Activated naive CD4-positive, alpha-beta T cell treated with anti-CD3 and anti-CD28 coated beads, Interleukin-2, amount 50 U/mL, for 72 hours (primary cell): ENCODE measurements around the gene SLC10A6. TPM values are rescaled to one million over a fixed set of nuclear protein-coding genes. Genes with fewer than 3 reads are reported as not detected.
A peak's percentile ranks its signal among the peaks of the same experiment; 100 is the strongest.

Experiments used
- ATAC-seq, 2 donors: fragments of 150-1000 bp; cut with Tn5 transposase; 2 replicates each; pipeline ENCODE4 v1.10.0; 2021; ENCODE audit warnings: mild to moderate bottlenecking in 2 of 2, moderate library complexity in 2 of 2
- DNase-seq, 2 donors: peaks; one replicate each; pipeline ENCODE4 v3.0.0; 2021 to 2022; ENCODE audit warnings: low spot score in 2 of 2
- H3K27ac Mint-ChIP-seq, 2 donors: one replicate each; pipeline ENCODE4 v1.8.0; 2022; ENCODE audit warnings: mild to moderate bottlenecking in 2 of 2, mixed read lengths in 2 of 2
- H3K36me3 Mint-ChIP-seq, 2 donors: one replicate each; pipeline ENCODE4 v1.8.0; 2022; ENCODE audit warnings: mixed read lengths in 2 of 2
- H3K9me3 Mint-ChIP-seq, 2 donors: one replicate each; pipeline ENCODE4 v1.8.0; 2022; ENCODE audit warnings: mixed read lengths in 2 of 2
- total RNA-seq, 2 donors: library from RNA; stranded (reverse); gene quantifications; one replicate each; pipeline ENCODE4 v1.2.3, GENCODE V29; 2022

SLC10A6 gene
- total RNA-seq, 2 donors from 2014 or later: not detected

- ATAC-seq: no peak
- Mint-ChIP-seq H3K36me3 (no peaks in the 10 kb centered on the region), H3K9me3 (no peaks in the 10 kb centered on the region), H3K27ac (no peak overlapping the region)
- DNase-seq: no peak
Measured at GRCh38 chr4:86857341-86858052, 8.3 kb upstream of the SLC10A6 start.

- ATAC-seq (no peak), DNase-seq (no peak)
- H3K9me3 Mint-ChIP-seq: no peaks in the 10 kb centered on the region
- H3K36me3 Mint-ChIP-seq: no peaks in the 10 kb centered on the region
- H3K27ac Mint-ChIP-seq: no peak overlapping the region
Measured at GRCh38 chr4:86856896-86857295, 7.7 kb upstream of the SLC10A6 start.

DNA sequence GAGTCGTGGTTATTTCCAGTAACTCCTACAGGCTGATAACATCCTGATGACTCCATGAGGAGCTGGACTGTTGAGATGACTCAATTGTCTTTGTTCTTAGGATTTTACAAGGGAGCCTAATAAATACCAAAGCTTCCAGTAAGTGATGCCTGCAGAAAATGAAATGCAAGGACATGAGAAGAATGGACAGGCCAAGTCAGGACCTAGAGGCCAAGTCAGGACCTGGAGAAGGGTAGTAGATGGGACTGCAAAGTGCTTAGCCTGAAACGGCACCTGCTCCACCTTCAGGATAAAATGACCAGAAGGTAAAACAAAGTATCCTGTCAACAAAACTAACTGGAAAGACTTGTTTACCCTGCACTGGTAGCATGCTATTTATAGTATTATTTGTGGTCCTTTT is 6.4 kb upstream of the SLC10A6 start:
- H3K27ac Mint-ChIP-seq: no peak overlapping the region
- no peaks in the 10 kb centered on the region for H3K36me3 Mint-ChIP-seq
- no peak for ATAC-seq
- no peak for DNase-seq
- no peaks in the 10 kb centered on the region for H3K9me3 Mint-ChIP-seq

- H3K9me3 Mint-ChIP-seq: no peaks in the 10 kb centered on the region
- no peak overlapping the region for H3K27ac Mint-ChIP-seq
- DNase-seq: no peak
Measured at GRCh38 chr4:86853209-86853608, 4.0 kb upstream of the SLC10A6 start.

DNA sequence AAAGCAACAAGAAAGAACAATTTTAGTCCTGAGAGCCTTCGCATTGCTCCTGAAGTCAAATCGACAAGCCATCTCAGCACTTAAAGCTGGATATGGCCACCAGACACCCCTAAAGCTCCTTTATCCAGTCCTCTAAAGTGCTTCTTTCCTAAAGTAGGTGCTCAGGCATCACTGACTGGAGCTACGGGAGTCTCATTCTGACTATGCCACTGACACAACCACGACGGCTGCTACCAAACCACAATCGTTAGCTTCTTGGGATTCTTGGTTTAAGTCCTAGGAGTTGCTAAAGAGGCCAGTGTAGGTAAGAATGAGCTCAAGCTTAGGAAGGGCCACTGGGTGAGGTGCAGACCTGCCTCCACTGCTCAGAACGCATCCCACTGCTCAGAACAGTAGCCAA is 1.0 kb downstream of the SLC10A6 start:
- ATAC-seq: no peak
- H3K27ac Mint-ChIP-seq: no peak overlapping the region
- no peaks in the 10 kb centered on the region for H3K36me3 Mint-ChIP-seq
- DNase-seq: no peak
- no peaks in the 10 kb centered on the region for H3K9me3 Mint-ChIP-seq

More at GRCh38 chr4:86853209-86853608, 4.0 kb upstream of the SLC10A6 start:
- no peak for ATAC-seq
- no peaks in the 10 kb centered on the region for H3K36me3 Mint-ChIP-seq

- no peak for ATAC-seq
Measured at GRCh38 chr4:86847571-86847970, 1.6 kb downstream of the SLC10A6 start.

GRCh38 chr4:86846921-86847320 is 2.3 kb downstream of the SLC10A6 start:
- H3K36me3 Mint-ChIP-seq: no peaks in the 10 kb centered on the region

More at GRCh38 chr4:86847571-86847970, 1.6 kb downstream of the SLC10A6 start:
- Mint-ChIP-seq H3K9me3 (no peaks in the 10 kb centered on the region), H3K36me3 (no peaks in the 10 kb centered on the region), H3K27ac (no peak overlapping the region)
- no peak for DNase-seq

GRCh38 chr4:86845593-86845992 is 3.6 kb downstream of the SLC10A6 start:
- ATAC-seq: no peak
- Mint-ChIP-seq H3K9me3 (no peaks in the 10 kb centered on the region), H3K36me3 (no peaks in the 10 kb centered on the region), H3K27ac (no peak overlapping the region)
- no peak for DNase-seq

More at GRCh38 chr4:86846921-86847320, 2.3 kb downstream of the SLC10A6 start:
- DNase-seq (no peak), ATAC-seq (no peak)
- Mint-ChIP-seq H3K27ac (no peak overlapping the region), H3K9me3 (no peaks in the 10 kb centered on the region)

DNA sequence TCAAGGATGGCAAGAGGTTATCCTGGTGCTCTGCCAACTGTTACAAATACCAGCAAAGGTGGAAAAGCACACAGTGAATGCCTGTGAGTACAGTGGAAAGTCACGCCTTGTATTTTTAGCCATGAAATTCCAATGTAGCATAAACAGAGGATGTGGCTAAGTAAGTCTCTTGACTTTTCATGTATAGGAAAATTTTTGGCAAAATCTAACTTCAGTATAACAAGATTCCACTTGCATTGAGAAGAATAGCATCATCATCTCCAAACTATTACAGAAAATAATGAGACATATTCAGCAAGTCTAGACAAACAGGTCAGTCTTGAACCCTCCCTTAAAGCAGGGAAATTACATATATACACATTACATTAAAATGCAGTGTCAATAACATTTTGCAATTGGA is 7.9 kb downstream of the SLC10A6 start:
- DNase-seq (no peak), ATAC-seq (no peak)
- Mint-ChIP-seq H3K27ac (no peak overlapping the region), H3K9me3 (no peaks in the 10 kb centered on the region), H3K36me3 (no peaks in the 10 kb centered on the region)

DNA sequence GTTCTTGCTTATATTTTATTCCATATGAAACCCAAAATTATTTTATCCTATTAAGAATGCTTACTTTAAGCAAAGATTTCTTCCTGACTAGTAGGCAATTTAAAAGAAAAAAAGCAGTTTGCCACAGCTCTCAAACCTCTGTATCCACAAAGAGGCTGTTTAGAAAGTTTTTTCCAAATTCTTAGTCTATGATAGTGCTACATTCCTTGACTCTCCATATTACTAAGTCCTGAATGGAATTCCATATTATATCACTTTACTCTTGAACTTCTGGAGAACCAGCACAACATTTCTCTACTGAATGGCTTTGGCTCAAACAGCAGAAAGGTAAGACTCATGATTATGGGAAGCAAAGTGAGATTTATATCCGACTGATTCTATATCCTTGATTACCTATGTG is 8.3 kb downstream of the SLC10A6 start:
- DNase-seq: no peak
- H3K27ac Mint-ChIP-seq: no peak overlapping the region
- no peak for ATAC-seq
- no peaks in the 10 kb centered on the region for H3K36me3 Mint-ChIP-seq
- H3K9me3 Mint-ChIP-seq: no peaks in the 10 kb centered on the region

DNA sequence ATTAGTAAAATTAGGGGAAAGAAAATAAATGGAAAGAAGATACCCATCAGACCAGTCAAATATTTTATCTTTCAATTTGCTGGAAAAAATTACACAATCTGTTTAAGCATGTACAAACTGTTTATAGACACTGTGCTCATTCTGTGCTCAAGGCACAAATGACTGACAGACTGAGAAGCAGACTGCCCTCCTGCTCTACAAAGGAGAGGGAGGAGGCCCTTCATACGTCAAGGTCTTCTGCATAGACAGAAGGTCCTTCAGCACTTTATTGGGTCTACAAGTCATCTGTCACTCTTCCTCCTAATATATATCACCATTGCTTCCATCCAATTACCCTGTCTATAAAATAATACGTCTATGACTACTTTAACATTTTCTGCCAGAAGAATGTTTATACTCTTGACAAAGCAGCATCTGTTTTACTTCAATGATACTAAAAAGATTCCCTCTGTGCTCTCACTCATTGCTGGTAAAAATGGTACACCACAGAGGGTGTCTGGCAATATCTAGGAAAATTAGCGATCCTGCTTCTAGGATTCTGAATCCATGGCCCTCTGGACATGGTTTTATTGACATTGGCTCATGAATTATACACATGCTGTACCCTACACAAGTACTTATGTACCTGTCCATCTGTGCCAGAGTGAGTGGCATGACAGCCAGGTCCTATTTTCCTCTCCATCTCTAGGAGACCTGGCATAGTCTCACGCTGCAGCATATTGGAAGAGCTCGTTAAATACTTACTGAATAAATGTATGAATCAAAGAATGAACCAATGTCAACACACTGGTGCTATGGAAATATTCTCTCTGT is 11.3 kb downstream of the SLC10A6 start:
- Mint-ChIP-seq H3K27ac (no peak overlapping the region), H3K36me3 (no peaks in the 10 kb centered on the region), H3K9me3 (no peaks in the 10 kb centered on the region)
- ATAC-seq (no peak), DNase-seq (no peak)

- no peak for ATAC-seq
- H3K27ac Mint-ChIP-seq: peak overlapping the region in 1 of 2 donors; percentile 26
- no peaks in the 10 kb centered on the region for H3K36me3 Mint-ChIP-seq
Measured at GRCh38 chr4:86835677-86836076, 13.5 kb downstream of the SLC10A6 start.

GRCh38 chr4:86834901-86835300 is 14.3 kb downstream of the SLC10A6 start:
- no peaks in the 10 kb centered on the region for H3K9me3 Mint-ChIP-seq
- DNase-seq (no peak), ATAC-seq (no peak)
- no peaks in the 10 kb centered on the region for H3K36me3 Mint-ChIP-seq
- H3K27ac Mint-ChIP-seq: no peak overlapping the region

More at GRCh38 chr4:86835677-86836076, 13.5 kb downstream of the SLC10A6 start:
- DNase-seq: no peak
- no peaks in the 10 kb centered on the region for H3K9me3 Mint-ChIP-seq

DNA sequence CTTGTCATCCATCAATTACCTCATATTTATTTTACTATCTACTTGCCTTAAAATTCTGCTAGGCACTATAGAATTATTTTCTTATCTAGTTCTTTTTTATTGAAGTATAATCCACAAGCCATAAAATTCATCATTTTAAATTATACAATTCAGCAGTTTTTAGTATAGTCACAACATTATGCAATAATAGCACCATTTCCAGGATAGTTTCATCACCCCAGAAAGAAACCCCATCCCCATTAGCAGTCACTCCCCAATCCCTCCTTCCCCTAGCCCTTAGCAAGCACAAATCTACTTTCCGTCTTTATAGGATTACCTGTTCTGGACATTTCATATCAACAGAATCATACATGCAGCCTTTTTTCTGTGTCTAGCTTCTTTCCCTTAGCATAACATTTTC is 15.6 kb downstream of the SLC10A6 start:
- no peak for ATAC-seq
- Mint-ChIP-seq H3K36me3 (no peaks in the 10 kb centered on the region), H3K27ac (no peak overlapping the region), H3K9me3 (no peaks in the 10 kb centered on the region)
- DNase-seq: no peak

DNA sequence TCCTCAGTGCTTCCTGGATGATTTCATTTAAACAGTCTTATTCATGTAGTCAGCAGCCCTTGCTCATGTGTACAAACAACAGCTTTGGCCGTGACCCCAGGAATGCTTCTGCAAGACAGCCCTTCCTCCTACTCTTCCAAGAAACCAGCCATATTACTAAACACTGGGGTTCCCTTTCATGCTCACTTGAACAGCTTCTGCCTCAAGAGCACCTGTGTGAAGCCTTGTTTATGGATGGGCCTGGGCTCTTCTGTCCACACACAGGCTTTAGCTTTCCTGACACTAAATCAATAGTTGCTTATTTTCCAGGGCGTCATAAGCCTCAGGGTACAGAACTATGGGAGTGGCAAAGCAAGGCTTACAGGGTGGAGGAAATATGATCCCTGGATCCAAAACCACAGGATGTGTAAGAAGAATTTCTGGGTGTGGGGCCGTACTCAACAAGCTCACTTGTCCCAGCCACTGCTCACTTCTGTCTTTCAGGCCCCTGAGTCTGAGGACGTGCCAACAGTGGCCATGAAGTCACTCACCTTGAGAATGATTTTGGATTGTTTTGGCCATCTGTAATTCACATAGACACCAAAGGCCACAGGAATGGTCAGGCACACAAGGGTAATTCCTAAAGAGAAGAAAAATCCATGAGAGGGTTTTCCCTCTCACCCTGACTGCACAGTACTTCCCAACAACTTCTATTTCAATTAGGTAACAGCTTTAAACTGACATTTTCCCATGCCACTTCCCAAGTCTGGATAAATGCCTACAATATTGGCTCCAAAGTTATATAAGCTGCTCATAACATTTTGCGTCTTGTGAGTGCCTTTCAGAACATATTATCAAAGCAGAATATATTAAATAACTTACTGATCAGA is 17.7 kb downstream of the SLC10A6 start:
- DNase-seq: no peak
- Mint-ChIP-seq H3K27ac (no peak overlapping the region), H3K36me3 (no peaks in the 10 kb centered on the region), H3K9me3 (no peaks in the 10 kb centered on the region)
- no peak for ATAC-seq

DNA sequence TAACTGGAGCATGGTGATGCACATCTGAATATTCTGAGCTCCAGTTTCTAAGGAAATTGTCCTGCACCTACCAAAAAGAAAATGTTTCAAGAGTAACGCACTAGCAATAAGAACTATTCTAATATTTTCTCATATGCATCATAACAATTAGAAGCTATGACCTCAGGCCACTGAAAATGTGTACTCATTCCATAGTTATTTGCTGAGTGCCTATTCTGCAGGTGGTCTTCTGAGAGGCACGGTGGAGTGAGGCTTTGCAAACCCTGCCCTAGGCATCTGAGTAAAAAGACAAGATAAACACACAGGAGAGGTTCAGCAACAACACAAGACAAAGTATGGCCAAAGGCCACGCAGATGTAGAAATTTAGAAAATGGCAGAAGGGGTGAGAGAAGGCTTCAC is 23.7 kb downstream of the SLC10A6 start:
- Mint-ChIP-seq H3K9me3 (no peaks in the 10 kb centered on the region), H3K27ac (no peak overlapping the region), H3K36me3 (no peaks in the 10 kb centered on the region)
- DNase-seq (no peak), ATAC-seq (no peak)

- Mint-ChIP-seq H3K9me3 (no peaks in the 10 kb centered on the region), H3K36me3 (no peaks in the 10 kb centered on the region), H3K27ac (no peak overlapping the region)
- ATAC-seq (no peak), DNase-seq (no peak)
Measured at GRCh38 chr4:86822136-86822535, 27.0 kb downstream of the SLC10A6 start.
